Panc1 (cell line): ENCODE results near the gene TMEM187. TPM values are rescaled to one million over a fixed set of nuclear protein-coding genes. Genes with fewer than 3 reads are reported as not detected.

Experiments
- ATAC-seq: fragments of 200-7000 bp; cut with Tn5 transposase; 2 replicates; pipeline ENCODE4 v1.9.1; 2020; ENCODE audit warnings: mild to moderate bottlenecking, moderate library complexity
- BruUV-seq: library from RNA; stranded (reverse); fragments of 400-500 nt; replicated peaks from 2 replicates; lab custom pipeline; 2021; lab: Mats Ljungman, UMichigan
- CTCF ChIA-PET: fragments of 300-600 bp; sonication (Branson Sonifier 250); formaldehyde crosslinking; loops from one replicate; lab custom pipeline; 2022; ENCODE audit warnings: antibody characterized with exemption; lab: Charles Lee
- POLR2A ChIA-PET: fragments of 300-600 bp; sonication (Branson Sonifier 250); formaldehyde crosslinking; loops from one replicate; lab custom pipeline; 2022; ENCODE audit warnings: antibody characterized with exemption; lab: Charles Lee
- DNase-seq: peaks from one replicate; pipeline ENCODE4 v3.0.0-alpha.2; 2010; ENCODE audit warnings: low read depth, low spot score
- H3K27ac ChIP-seq: 2 replicates; pipeline ENCODE4 v1.5.1; 2011; ENCODE audit warnings: mild to moderate bottlenecking, low read length, inconsistent platforms
- H3K27me3 ChIP-seq: fragments of 200-500 bp; sonication (Bioruptor generic); 2 replicates; pipeline ENCODE4 v1.6.0; 2014; ENCODE audit warnings: low read length, inconsistent platforms; ENCODE audit not compliant: control insufficient read depth, insufficient read depth
- H3K36me3 ChIP-seq: fragments of 200-500 bp; sonication (Bioruptor generic); 2 replicates; pipeline ENCODE4 v1.5.1; 2014; ENCODE audit warnings: inconsistent platforms, mild to moderate bottlenecking, low read length, moderate library complexity; ENCODE audit not compliant: control insufficient read depth, insufficient read depth
- H3K4me1 ChIP-seq: 2 replicates; pipeline ENCODE4 v1.5.1; 2011; ENCODE audit warnings: inconsistent platforms, mild to moderate bottlenecking, low read length, moderate library complexity; ENCODE audit not compliant: control insufficient read depth, insufficient read depth
- H3K4me3 ChIP-seq, 2 experiments: 2 replicates each; pipeline ENCODE4 v1.5.1; 2011 to 2012; ENCODE audit warnings: low read depth in 2 of 2, low read length in 2 of 2, mild to moderate bottlenecking in 2 of 2, inconsistent platforms in 1 of 2, moderate library complexity in 1 of 2
- H3K9me3 ChIP-seq: fragments of 200-500 bp; sonication (Bioruptor generic); 2 replicates; pipeline ENCODE4 v1.5.1; 2014; ENCODE audit warnings: low read depth, mild to moderate bottlenecking, inconsistent platforms, low read length, moderate library complexity; ENCODE audit not compliant: control insufficient read depth, insufficient read depth
- POLR2AphosphoS5 ChIP-seq: IDR thresholded peaks from 2 replicates; pipeline ENCODE4 v1.6.1; 2012; ENCODE audit warnings: mild to moderate bottlenecking, low read depth, low read length, moderate library complexity
- SIN3A ChIP-seq: IDR thresholded peaks from 2 replicates; pipeline ENCODE4 v1.6.1; 2012; ENCODE audit warnings: low read depth, mild to moderate bottlenecking, low read length, moderate library complexity, borderline replicate concordance; ENCODE audit not compliant: insufficient read depth
- TCF7L2 ChIP-seq: IDR thresholded peaks from 2 replicates; pipeline ENCODE4 v1.6.1; 2011; ENCODE audit warnings: mild to moderate bottlenecking, low read depth, low read length, inconsistent platforms
- in situ Hi-C: cut with HindIII; loops from 2 replicates; pipeline ENCODE4 v1.10.0; 2016; ENCODE audit warnings: low sequenced_read_pairs, low pct_unique_long_range_greater_than_20kb
- intact Hi-C: fragments of 100-400 bp; cut with micrococcal nuclease; formaldehyde crosslinking; loops from one replicate; pipeline ENCODE4 v1.10.0; 2022; ENCODE audit not compliant: unreplicated experiment
- total RNA-seq: library from RNA; stranded (reverse); gene quantifications from one replicate; pipeline ENCODE4 v1.2.1, GENCODE V29; 2021; ENCODE audit not compliant: unreplicated experiment
- TF ChIP-seq, protein P1 (sequence below): fragments of 450-650 bp; IDR thresholded peaks from 2 replicates; pipeline ENCODE4 v1.5.1; 2017; ENCODE audit warnings: mild to moderate bottlenecking
- TF ChIP-seq, protein P2 (sequence below), 2 experiments: IDR thresholded peaks; 2 replicates each; pipeline ENCODE4 v1.6.1; 2011 to 2012; ENCODE audit warnings: low read depth in 2 of 2, control low read depth in 1 of 2, low read length in 1 of 2, mild to moderate bottlenecking in 1 of 2, moderate library complexity in 1 of 2; ENCODE audit not compliant: insufficient read depth in 1 of 2

Gene TMEM187
- total RNA-seq, 1 experiment from 2014 or later: 15.7 TPM

DNA sequence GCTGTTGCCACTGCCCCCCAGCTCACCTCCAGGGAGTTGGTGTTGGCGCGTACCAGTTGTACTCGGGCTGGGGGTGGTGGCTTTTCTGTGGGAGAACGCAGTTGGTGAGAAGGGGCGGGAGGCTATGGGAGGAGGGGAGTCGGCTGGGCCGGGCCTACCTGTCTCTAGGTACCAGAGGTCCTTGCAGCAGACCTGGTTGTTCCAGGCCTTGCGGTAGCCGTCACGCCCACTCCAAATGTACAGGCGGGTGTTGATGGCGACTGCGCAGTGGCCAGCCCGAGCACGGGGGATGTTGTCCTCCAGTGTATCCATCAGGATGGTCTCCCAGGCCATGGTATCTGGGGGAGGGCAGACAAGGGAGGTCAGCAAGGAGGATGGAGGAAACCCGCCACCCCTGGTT, 12.5 kb upstream of the TMEM187 start:
- no peak for TF ChIP-seq POLR2AphosphoS5
- no peak for TF ChIP-seq TCF7L2
- TF ChIP-seq, protein P1, sequence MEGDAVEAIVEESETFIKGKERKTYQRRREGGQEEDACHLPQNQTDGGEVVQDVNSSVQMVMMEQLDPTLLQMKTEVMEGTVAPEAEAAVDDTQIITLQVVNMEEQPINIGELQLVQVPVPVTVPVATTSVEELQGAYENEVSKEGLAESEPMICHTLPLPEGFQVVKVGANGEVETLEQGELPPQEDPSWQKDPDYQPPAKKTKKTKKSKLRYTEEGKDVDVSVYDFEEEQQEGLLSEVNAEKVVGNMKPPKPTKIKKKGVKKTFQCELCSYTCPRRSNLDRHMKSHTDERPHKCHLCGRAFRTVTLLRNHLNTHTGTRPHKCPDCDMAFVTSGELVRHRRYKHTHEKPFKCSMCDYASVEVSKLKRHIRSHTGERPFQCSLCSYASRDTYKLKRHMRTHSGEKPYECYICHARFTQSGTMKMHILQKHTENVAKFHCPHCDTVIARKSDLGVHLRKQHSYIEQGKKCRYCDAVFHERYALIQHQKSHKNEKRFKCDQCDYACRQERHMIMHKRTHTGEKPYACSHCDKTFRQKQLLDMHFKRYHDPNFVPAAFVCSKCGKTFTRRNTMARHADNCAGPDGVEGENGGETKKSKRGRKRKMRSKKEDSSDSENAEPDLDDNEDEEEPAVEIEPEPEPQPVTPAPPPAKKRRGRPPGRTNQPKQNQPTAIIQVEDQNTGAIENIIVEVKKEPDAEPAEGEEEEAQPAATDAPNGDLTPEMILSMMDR: no peak
- TF ChIP-seq, protein P2, sequence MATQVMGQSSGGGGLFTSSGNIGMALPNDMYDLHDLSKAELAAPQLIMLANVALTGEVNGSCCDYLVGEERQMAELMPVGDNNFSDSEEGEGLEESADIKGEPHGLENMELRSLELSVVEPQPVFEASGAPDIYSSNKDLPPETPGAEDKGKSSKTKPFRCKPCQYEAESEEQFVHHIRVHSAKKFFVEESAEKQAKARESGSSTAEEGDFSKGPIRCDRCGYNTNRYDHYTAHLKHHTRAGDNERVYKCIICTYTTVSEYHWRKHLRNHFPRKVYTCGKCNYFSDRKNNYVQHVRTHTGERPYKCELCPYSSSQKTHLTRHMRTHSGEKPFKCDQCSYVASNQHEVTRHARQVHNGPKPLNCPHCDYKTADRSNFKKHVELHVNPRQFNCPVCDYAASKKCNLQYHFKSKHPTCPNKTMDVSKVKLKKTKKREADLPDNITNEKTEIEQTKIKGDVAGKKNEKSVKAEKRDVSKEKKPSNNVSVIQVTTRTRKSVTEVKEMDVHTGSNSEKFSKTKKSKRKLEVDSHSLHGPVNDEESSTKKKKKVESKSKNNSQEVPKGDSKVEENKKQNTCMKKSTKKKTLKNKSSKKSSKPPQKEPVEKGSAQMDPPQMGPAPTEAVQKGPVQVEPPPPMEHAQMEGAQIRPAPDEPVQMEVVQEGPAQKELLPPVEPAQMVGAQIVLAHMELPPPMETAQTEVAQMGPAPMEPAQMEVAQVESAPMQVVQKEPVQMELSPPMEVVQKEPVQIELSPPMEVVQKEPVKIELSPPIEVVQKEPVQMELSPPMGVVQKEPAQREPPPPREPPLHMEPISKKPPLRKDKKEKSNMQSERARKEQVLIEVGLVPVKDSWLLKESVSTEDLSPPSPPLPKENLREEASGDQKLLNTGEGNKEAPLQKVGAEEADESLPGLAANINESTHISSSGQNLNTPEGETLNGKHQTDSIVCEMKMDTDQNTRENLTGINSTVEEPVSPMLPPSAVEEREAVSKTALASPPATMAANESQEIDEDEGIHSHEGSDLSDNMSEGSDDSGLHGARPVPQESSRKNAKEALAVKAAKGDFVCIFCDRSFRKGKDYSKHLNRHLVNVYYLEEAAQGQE (IDR thresholded peaks at IDR 0.05; ENCODE audit: insufficient read depth in 1 of 2, low read depth in 2 of 2, low read length in 1 of 2): no peak
- no peak for TF ChIP-seq SIN3A
- DNase-seq (no peak), ATAC-seq (no peak)
- POLR2A ChIA-PET: no interaction called here
- Histone ChIP-seq H3K9me3 (no peaks in the 10 kb centered on the region), H3K27me3 (no peaks in the 10 kb centered on the region), H3K27ac (no peak overlapping the region), H3K36me3 (peaks cover 10% of the 10 kb centered on the region), H3K4me3 (no peak overlapping the region), H3K4me1 (no peaks in the 10 kb centered on the region)
- no TSS peak for BruUV-seq
- in situ Hi-C loops (no loop called here), intact Hi-C loops (no loop called here)
- CTCF ChIA-PET: no interaction called here

DNA sequence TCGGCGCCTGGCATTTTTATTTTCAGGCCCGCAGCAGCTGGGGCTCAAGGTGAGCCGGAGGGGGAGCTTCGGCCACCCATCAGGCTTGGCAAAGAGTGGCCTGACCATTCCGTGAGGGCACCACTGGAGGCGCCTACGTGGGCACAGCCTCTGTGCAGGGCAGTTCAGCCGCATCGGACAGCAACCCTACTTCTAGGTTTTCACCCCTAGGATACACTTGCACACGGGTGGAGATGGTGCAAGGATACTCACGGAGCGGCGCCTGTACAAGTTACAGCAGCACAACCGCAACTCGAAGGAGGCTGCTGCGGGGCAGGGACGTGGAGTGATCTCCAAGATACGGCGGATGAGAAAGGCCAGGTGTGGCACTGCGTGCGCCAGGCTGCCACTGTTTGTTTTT, 11.8 kb upstream of the TMEM187 start:
- H3K27ac ChIP-seq: no peak overlapping the region
- TF ChIP-seq, protein P1: no peak
- TF ChIP-seq, protein P2 (IDR thresholded peaks at IDR 0.05; ENCODE audit: insufficient read depth in 1 of 2, low read depth in 2 of 2, low read length in 1 of 2): no peak
- no peak for TF ChIP-seq SIN3A
- no peak for TF ChIP-seq TCF7L2
- no peak for TF ChIP-seq POLR2AphosphoS5
- no peaks in the 10 kb centered on the region for H3K9me3 ChIP-seq
- no TSS peak for BruUV-seq
- no peak overlapping the region for H3K4me3 ChIP-seq
- H3K27me3 ChIP-seq: no peaks in the 10 kb centered on the region
- intact Hi-C loops: no loop called here
- in situ Hi-C loops: no loop called here
- DNase-seq (no peak), ATAC-seq (no peak)
- ChIA-PET POLR2A (no interaction called here), CTCF (no interaction called here)
- H3K36me3 ChIP-seq: peaks cover 10% of the 10 kb centered on the region
- no peaks in the 10 kb centered on the region for H3K4me1 ChIP-seq
